Liver (tissue), 9 donors: ENCODE data around the gene USP16. TPM values are rescaled to one million over a fixed set of nuclear protein-coding genes. Genes with fewer than 3 reads are reported as not detected.
"Not testable (repeated sequence)": the region's sequence is repeated elsewhere in the genome, so short reads cannot be mapped to it uniquely, and the experiment has no call there.

ENCODE experiments used
- DNase-seq: peaks from one replicate; pipeline ENCODE4 v3.0.0-alpha.2; 2017; ENCODE audit warnings: low spot score
- H3K27ac ChIP-seq, 2 donors: one replicate each; pipeline ENCODE4 v1.7.0; 2013; ENCODE audit warnings: inconsistent platforms in 2 of 2, low read length in 2 of 2, control low read depth in 1 of 2, low read depth in 1 of 2, mild to moderate bottlenecking in 1 of 2
- H3K27me3 ChIP-seq, 4 donors: one replicate each; pipeline versions ENCODE4 v1.6.1 to v1.7.0; 2013; ENCODE audit warnings: low read length in 3 of 4, inconsistent platforms in 1 of 4, mild to moderate bottlenecking in 1 of 4, moderate library complexity in 1 of 4; ENCODE audit not compliant: control insufficient read depth in 4 of 4, insufficient read depth in 4 of 4
- H3K36me3 ChIP-seq, 4 donors: one replicate each; pipeline versions ENCODE4 v1.6.1 to v1.7.0; 2013; ENCODE audit warnings: low read length in 3 of 4, mild to moderate bottlenecking in 3 of 4, low read depth in 1 of 4, moderate library complexity in 1 of 4; ENCODE audit not compliant: control insufficient read depth in 4 of 4, insufficient read depth in 3 of 4
- H3K4me1 ChIP-seq, 4 donors: one replicate each; pipeline versions ENCODE4 v1.6.1 to v1.7.0; 2013; ENCODE audit warnings: low read length in 3 of 4, mild to moderate bottlenecking in 3 of 4, moderate library complexity in 1 of 4; ENCODE audit not compliant: control insufficient read depth in 4 of 4, insufficient read depth in 4 of 4
- H3K4me3 ChIP-seq, 3 donors: one replicate each; pipeline versions ENCODE4 v1.6.1 to v1.7.0; 2013; ENCODE audit warnings: low read length in 3 of 3, control low read depth in 1 of 3, low read depth in 1 of 3, mild to moderate bottlenecking in 1 of 3
- H3K9ac ChIP-seq, 2 donors: one replicate each; pipeline ENCODE4 v1.7.0; 2013; ENCODE audit warnings: low read length in 2 of 2, mild to moderate bottlenecking in 2 of 2, moderate library complexity in 2 of 2, control low read depth in 1 of 2, low read depth in 1 of 2
- H3K9me3 ChIP-seq, 4 donors: one replicate each; pipeline versions ENCODE4 v1.6.1 to v1.7.0; 2013; ENCODE audit warnings: low read length in 3 of 4; ENCODE audit not compliant: control insufficient read depth in 4 of 4
- ATF3 ChIP-seq: IDR thresholded peaks from 2 replicates; pipeline ENCODE4 v1.6.1; 2016; ENCODE audit warnings: antibody characterized with exemption
- CTCF ChIP-seq: fragments of 150-350 bp; IDR thresholded peaks from 2 replicates; pipeline ENCODE4 v1.5.1; 2017; ENCODE audit warnings: improper control_type of control experiment, low read depth, low read length; ENCODE audit not compliant: missing input control
- EGR1 ChIP-seq, 2 donors: IDR thresholded peaks; 2 replicates each; pipeline ENCODE4 v1.6.1; 2016 to 2018; ENCODE audit warnings: antibody characterized with exemption in 2 of 2, low read depth in 2 of 2
- FOXA1 ChIP-seq: IDR thresholded peaks from 2 replicates; pipeline ENCODE4 v1.6.1; 2016; ENCODE audit warnings: antibody characterized with exemption
- FOXA2 ChIP-seq: IDR thresholded peaks from 2 replicates; pipeline ENCODE4 v1.6.1; 2016; ENCODE audit warnings: antibody characterized with exemption
- HNF4A ChIP-seq, 2 donors: conservative IDR thresholded peaks; 2 replicates each; pipeline ENCODE4 v1.6.1; 2016; ENCODE audit warnings: antibody characterized with exemption in 2 of 2, mild to moderate bottlenecking in 2 of 2
- HNF4G ChIP-seq: IDR thresholded peaks from 2 replicates; pipeline ENCODE4 v1.6.1; 2016; ENCODE audit warnings: antibody characterized with exemption
- JUND ChIP-seq, 2 donors: IDR thresholded peaks; 2 replicates each; pipeline ENCODE4 v1.6.1; 2016; ENCODE audit warnings: antibody characterized with exemption in 2 of 2
- MAX ChIP-seq: IDR thresholded peaks from 2 replicates; pipeline ENCODE4 v1.6.1; 2016; ENCODE audit warnings: antibody characterized with exemption
- RAD21 ChIP-seq, 2 donors: IDR thresholded peaks; 2 replicates each; pipeline ENCODE4 v1.6.1; 2016; ENCODE audit warnings: antibody characterized with exemption in 2 of 2, mild to moderate bottlenecking in 2 of 2
- TAF1 ChIP-seq: conservative IDR thresholded peaks from 2 replicates; pipeline ENCODE4 v1.6.1; 2016; ENCODE audit warnings: antibody characterized with exemption, mild to moderate bottlenecking
- YY1 ChIP-seq: IDR thresholded peaks from 2 replicates; pipeline ENCODE4 v1.6.1; 2016; ENCODE audit warnings: antibody characterized with exemption, mild to moderate bottlenecking
- ZBTB33 ChIP-seq: IDR thresholded peaks from 2 replicates; pipeline ENCODE4 v1.6.1; 2016; ENCODE audit warnings: antibody characterized with exemption
- WGBS: extraction: QIAGEN DNeasy Blood & Tissue Kit; methylation state at CpG from one replicate; pipeline ENCODE4 v1.1.7; 2013; 5-methylcytosine and 5-hydroxymethylcytosine counted together
- polyA plus RNA-seq, 2 donors: library from polyadenylated mRNA; stranded (reverse) in 1 of 2; unstranded in 1 of 2; fragments of 200-250 nt in 1 of 2; fragments of >200 nt in 1 of 2; fragmentation: Nextera tagmentation in 1 of 2; extraction: Ambion mirVana in 1 of 2; gene quantifications; one replicate each; pipeline versions ENCODE4 v1.2.1 to v1.2.3, GENCODE V29; 2013 to 2015
- total RNA-seq, 2 donors: library from RNA; depleted of rRNA; stranded (reverse); fragments of >200 nt; gene quantifications; one replicate each; pipeline ENCODE4 v1.2.3, GENCODE V29; 2014
- TF ChIP-seq, protein P1 (sequence below): IDR thresholded peaks from 2 replicates; pipeline ENCODE4 v1.6.1; 2016; ENCODE audit warnings: antibody characterized with exemption, mild to moderate bottlenecking
- donor health status: healthy.
- donor health status: healthy.
- donor health status: healthy.
- donor health status: healthy.
- donor health status: healthy.

The USP16 gene
- total and polyA plus RNA-seq, 4 donors = 13.3 to 45.3 (median 18.1) TPM

GRCh38 chr21:28986677-28987076 lies 37.8 kb upstream of the USP16 start (continued):
- TF ChIP-seq, protein P1, sequence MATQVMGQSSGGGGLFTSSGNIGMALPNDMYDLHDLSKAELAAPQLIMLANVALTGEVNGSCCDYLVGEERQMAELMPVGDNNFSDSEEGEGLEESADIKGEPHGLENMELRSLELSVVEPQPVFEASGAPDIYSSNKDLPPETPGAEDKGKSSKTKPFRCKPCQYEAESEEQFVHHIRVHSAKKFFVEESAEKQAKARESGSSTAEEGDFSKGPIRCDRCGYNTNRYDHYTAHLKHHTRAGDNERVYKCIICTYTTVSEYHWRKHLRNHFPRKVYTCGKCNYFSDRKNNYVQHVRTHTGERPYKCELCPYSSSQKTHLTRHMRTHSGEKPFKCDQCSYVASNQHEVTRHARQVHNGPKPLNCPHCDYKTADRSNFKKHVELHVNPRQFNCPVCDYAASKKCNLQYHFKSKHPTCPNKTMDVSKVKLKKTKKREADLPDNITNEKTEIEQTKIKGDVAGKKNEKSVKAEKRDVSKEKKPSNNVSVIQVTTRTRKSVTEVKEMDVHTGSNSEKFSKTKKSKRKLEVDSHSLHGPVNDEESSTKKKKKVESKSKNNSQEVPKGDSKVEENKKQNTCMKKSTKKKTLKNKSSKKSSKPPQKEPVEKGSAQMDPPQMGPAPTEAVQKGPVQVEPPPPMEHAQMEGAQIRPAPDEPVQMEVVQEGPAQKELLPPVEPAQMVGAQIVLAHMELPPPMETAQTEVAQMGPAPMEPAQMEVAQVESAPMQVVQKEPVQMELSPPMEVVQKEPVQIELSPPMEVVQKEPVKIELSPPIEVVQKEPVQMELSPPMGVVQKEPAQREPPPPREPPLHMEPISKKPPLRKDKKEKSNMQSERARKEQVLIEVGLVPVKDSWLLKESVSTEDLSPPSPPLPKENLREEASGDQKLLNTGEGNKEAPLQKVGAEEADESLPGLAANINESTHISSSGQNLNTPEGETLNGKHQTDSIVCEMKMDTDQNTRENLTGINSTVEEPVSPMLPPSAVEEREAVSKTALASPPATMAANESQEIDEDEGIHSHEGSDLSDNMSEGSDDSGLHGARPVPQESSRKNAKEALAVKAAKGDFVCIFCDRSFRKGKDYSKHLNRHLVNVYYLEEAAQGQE = no peak
- no peak for TF ChIP-seq RAD21 (IDR thresholded peaks at IDR 0.05)
- TF ChIP-seq MAX = no peak
- no peak for TF ChIP-seq ZBTB33

GRCh38 chr21:28988146-28988545 lies 36.3 kb upstream of the USP16 start:
- peaks cover 1 to 27% (median 19%) of the 10 kb centered on the region in 4 donors for H3K4me1 ChIP-seq
- not testable (repeated sequence) for H3K9ac ChIP-seq, H3K9me3 ChIP-seq, DNase-seq, H3K27me3 ChIP-seq, H3K4me3 ChIP-seq, H3K27ac ChIP-seq
- H3K36me3 ChIP-seq = peaks cover 0 to 14% (median 14%) of the 10 kb centered on the region in 4 donors
- WGBS = 98% methylated on average over 6 of the region's 6 CpGs

- Histone ChIP-seq H3K4me1 (peaks cover 0 to 26% (median 20%) of the 10 kb centered on the region in 4 donors), H3K9ac (peak overlapping the region; percentile 91 to 98), H3K27me3 (no peaks in the 10 kb centered on the region), H3K9me3 (no peaks in the 10 kb centered on the region), H3K36me3 (no peaks in the 10 kb centered on the region), H3K4me3 (peak overlapping the region; percentile 85 to 96 (median 95)), H3K27ac (peak overlapping the region; percentile 51 to 79)
- no peak for TF ChIP-seq ATF3
- no peak for TF ChIP-seq EGR1 (IDR thresholded peaks at IDR 0.05; ENCODE audit: low read depth in 2 of 2)
- no peak for TF ChIP-seq FOXA2
- TF ChIP-seq HNF4G = no peak
- TF ChIP-seq YY1 = no peak
- TF ChIP-seq HNF4A (conservative IDR thresholded peaks at IDR 0.05) = no peak
- TF ChIP-seq JUND (IDR thresholded peaks at IDR 0.05) = no peak
- TF ChIP-seq TAF1 = no peak
- TF ChIP-seq MAX = no peak
- no peak for TF ChIP-seq FOXA1
- TF ChIP-seq CTCF = no peak
- no peak for DNase-seq
- WGBS = 4% methylated on average over 14 of the region's 14 CpGs
These were observed 32.5 kb upstream of the USP16 start for GRCh38 chr21:28991861-28992525.
